Daoy (cell line): ENCODE results near the gene ACTR1B. TPM values are rescaled to one million over a fixed set of nuclear protein-coding genes. Genes with fewer than 3 reads are reported as not detected.
"Not testable (repeated sequence)": the region's sequence is repeated elsewhere in the genome, so short reads cannot be mapped to it uniquely, and the experiment has no call there.

Source experiments
- DNase-seq: peaks from one replicate; pipeline ENCODE4 v3.0.0-alpha.2; 2015; ENCODE audit warnings: low read depth
- total RNA-seq: library from RNA; depleted of rRNA; stranded (reverse); fragments of >200 nt; shearing (Covaris generic); gene quantifications from 2 replicates; pipeline ENCODE4 v1.2.3, GENCODE V29; 2014

ACTR1B gene
- total RNA-seq, 1 experiment from 2014 or later = 25.8 TPM

GRCh38 chr2:97658691-97659157 is 5.1 kb downstream of the ACTR1B start:
- no peak for DNase-seq

DNA sequence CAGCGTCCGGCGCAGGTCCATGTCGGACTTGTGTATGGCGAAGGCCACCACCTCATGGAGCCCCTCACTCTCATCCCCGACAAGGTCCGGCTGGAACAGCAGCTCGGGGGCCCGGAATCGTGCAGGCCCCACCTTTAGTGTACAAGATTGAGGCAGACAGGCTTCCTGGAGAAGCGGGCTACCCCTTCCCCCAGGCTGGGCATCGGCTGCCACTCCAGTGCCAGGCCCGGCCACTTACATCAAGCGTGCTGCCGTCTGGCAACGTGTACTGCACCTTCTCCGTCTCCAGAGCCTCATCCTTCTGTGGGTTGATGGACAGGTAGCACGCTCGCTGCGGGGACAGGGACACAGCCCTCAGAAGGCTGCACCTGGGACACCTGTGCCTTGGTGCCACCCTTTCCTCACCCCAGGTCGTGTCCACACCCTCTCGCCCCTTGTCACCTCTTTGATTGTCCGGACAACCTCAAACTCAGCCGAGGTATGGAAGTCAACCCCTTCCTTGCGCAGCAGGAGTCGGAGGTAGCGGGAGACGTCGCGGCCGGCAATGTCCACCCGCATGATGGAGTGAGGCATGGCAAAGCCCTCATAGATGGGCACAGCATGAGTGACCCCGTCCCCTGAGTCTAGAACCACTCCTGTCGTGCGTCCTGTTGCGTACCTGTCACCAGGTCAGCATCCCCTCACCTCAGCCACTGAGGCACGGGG is 5.7 kb downstream of the ACTR1B start:
- no peak for DNase-seq

- DNase-seq = no peak
Observed at GRCh38 chr2:97656905-97657587, 6.8 kb downstream of the ACTR1B start.

- DNase-seq = no peak
Observed at GRCh38 chr2:97656129-97656755, 7.6 kb downstream of the ACTR1B start.

GRCh38 chr2:97654791-97655190 is 9.1 kb downstream of the ACTR1B start:
- no peak for DNase-seq

GRCh38 chr2:97654309-97654708 is 9.5 kb downstream of the ACTR1B start:
- no peak for DNase-seq

GRCh38 chr2:97653874-97654273 is 10.0 kb downstream of the ACTR1B start:
- no peak for DNase-seq

- DNase-seq = no peak
Observed at GRCh38 chr2:97653473-97653872, 10.4 kb downstream of the ACTR1B start.

DNA sequence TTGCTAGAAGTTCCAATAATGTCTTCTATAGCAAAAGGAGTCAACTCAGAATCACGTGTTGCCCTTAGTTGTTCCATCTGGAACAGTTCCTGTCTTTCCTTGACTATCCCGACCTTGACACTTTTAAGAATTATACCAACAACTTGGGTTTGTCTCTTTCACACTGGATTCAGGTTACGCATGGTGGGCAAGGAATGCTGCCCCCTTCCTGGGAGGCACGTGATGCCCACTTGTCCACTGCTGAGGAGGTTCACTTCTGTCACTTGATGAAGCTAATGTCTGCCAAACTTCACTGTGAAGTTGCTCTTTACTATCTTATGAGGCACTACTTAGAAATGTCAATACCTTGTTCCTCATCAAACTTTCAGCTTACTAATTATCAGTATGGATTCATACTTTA is 12.7 kb downstream of the ACTR1B start:
- no peak for DNase-seq

DNA sequence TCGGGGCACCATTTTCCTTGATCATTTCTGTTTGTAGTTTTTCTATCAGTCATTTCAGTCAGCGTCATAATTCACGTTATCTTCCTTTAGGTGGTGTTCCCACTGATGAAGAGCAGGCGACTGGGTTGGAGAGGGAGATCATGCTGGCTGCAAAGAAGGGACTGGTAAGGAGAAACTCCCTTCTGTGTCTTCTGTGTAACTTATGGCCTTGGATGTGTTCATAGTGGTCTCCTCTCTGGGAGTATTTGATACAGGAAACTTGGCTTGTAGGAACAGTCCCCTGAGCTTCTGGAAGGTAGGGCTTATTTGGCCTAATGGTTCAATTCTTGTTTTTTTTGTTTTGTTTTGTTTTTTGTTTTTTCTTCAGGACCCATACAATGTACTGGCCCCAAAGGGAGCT is 16.9 kb downstream of the ACTR1B start:
- no peak for DNase-seq

DNA sequence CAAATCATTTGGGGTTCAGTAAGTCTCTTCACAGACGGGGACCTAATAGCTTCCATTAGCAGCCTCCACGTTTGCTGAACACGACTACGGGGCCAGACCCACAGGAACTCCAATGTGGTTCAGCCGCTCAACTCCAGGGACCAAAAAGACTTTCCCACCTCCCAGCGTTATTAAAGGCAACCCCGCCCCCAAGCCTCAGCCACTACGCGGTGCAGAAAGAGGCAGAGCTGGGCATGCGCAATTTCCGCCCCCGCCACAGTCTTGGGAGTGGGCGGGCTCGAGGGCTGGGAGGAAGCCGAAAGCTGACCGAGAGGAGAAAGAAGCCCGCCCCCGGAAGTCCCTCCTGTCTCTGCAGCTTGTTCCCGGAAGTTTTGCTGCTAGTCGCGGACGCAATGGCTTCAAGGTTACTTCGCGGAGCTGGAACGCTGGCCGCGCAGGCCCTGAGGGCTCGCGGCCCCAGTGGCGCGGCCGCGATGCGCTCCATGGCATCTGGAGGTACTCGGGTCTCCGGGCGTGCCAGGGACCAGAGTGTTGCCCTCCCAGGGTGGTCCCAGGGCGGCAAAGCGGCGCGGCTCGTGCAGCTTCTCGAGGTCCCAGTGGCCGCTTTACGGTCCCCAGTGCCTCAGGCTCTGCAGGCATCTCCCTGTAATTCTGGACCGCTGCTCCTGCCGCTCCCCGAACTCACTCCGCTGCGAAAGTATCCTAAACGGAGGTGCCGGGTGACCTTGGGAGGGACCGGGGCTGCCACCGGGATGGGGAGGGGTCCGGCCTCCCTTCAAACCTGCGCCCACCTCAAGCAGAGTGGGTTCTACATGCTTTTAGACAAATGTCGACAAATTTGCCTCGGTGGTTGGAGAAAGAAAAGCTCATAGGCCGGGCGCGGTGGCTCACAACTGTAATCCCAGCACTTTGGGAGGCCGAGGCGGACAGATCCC is 17.9 kb downstream of the ACTR1B start, which contains the start of gene COX5B:
Gene COX5B (plus strand): TSS at position 368 of the 935 bp plus-strand sequence. CDS start 25 bp downstream, at position 393.
- DNase-seq = peak; percentile 98

- DNase-seq = peak; percentile 22
Observed at GRCh38 chr2:97645112-97645694, 18.6 kb downstream of the ACTR1B start.

GRCh38 chr2:97644023-97644717 is 19.7 kb downstream of the ACTR1B start:
- DNase-seq = no peak

DNA sequence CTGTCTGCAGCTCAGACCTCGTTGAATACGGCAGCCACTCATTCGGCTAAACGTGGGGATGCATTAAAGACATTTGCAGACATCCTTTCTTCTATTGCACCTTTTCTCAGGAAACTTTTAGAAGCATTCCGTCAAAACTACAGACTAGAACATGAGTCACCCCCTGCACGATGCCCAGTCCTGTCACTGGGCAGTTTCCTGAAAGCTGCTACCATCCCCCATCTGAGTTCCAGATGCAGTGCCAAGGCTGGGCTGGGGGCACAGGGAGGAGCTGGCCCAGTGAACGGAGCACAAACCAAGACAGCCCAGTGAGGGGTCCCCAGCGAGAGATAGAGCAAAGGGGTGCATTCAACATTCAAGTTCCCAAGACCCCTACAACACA is 37.8 kb downstream of the ACTR1B start:
- not testable (repeated sequence) for DNase-seq

DNA sequence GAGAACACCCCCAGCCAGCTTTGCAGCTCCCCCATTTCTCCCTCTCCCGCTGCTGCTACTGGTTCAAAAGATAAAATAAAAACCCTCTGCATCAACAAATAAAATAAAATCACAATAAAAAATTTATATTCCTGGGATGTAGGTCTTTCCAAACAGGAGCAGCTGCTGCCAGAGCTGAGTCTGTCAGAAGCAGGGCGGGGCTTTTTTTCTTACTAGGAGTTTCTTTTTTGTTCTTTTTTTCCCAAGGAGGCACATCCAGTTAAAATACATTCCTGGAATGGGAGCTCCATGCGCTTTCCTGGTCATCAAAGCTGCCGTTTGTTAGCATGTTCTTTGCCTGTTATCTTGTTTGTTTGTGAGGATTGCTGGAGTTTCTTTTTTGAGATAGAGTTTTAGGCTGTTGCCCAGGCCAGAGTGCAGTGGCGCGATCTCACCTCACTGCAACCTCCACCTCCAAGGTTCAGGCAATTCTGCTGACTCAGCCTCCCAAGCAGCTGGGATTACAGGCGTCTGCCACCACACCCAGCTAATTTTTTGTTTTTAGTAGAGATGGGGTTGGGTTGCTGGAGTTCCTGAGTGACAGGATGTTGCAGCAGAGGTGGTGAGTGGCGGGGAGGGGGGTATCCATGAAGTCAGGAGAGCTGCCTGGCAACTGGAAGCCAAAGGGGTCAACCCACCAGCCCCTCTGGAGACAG is 38.3 kb downstream of the ACTR1B start:
- not testable (repeated sequence) for DNase-seq

- not testable (repeated sequence) for DNase-seq
Observed at GRCh38 chr2:97622976-97623375, 40.9 kb downstream of the ACTR1B start.

DNA sequence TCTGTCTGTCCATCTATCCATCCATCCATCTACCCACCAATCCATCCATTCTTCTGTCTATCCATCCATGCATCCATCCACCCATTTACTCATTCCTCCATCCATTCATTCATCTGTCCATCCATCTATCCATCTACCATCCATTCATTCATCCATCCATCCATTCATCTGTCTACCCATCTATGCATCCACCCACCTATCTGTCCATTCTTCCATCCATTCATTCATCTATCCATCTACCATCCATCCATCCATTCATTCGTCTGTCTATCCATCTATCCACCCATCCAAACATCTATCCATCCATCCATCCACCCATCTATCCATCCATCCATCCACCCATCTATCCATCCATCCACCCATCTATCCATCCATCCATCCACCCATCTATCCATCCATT is 43.4 kb downstream of the ACTR1B start:
- not testable (repeated sequence) for DNase-seq

- DNase-seq = peak; percentile 63
Observed at GRCh38 chr2:97618939-97619827, 44.7 kb downstream of the ACTR1B start.

DNA sequence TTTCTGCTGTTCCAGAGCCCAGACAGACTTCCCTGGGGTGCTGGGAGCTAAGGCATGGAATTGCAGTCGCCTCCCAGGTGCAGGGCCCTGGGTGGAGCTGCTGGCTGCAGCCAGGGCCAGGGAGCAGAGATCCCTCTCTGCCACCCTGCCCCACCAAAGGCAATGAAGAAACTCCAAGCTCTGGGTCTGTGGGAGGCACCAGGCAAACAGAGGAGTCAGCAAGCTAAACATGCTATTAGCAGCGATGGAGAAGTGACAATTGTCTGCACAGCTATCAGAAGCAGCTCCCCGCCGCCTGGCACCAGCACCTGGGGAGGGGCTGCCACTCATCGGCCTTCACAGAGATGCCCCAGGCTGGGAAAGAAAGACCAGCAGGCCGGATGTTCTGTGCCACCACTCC is 45.9 kb downstream of the ACTR1B start:
- no peak for DNase-seq
